SKM-1 treated with dmso at 0.1 percent for 144 hours (cell line): ENCODE results near the gene KCNAB1.

Source experiments
- DNase-seq: peaks from one replicate; lab custom pipeline; 2025; ENCODE audit not compliant: unreplicated experiment; lab: John Stamatoyannopoulos, UW

Gene KCNAB1

GRCh38 chr3:156483002-156483401 lies 362.6 kb downstream of the KCNAB1 start:
- no peak for DNase-seq

GRCh38 chr3:156483426-156483825 lies 363.0 kb downstream of the KCNAB1 start:
- DNase-seq, result no peak

DNA sequence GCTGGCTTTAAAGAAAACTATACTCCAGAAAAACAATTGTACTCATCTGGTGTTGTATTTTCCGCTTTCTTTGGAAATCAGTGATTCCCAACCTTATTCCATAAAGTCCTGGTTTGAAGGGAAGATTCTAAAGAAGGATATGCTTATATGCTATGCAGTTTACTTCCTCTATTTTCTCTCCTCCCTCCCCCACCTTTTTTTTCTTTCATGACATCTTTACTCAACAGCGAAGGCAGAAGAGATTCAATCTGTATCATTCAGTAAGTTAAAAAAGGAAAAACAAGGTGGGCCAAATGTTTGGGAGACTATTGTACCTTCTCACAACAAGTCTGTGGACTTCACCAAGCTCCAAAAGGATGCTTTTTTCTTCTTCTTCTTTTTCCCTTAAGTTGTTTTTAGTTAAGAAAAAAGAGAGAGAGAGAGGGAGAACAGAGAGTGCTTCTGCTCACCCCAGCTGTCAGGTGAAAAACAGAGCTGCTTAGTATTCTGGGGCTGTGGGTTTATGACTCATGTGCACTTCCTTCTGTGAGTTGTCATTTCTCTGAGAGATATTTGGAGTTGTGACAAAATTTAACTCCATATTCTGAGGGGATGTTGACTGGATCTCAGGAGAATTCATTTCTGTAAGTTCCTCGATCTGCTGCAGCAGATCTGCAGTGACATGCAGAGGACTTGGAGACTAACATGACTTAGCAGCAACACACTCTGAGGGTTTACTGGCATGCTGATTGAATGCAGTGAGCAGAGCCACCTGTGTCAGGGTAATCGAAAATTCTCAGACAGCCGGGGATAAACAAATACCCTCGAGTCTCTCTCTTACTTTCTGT lies 363.8 kb downstream of the KCNAB1 start:
- peak; percentile 69 for DNase-seq

- no peak for DNase-seq
Measured at GRCh38 chr3:156488767-156489166, 368.4 kb downstream of the KCNAB1 start.

- DNase-seq, result no peak
Measured at GRCh38 chr3:156489462-156489911, 369.1 kb downstream of the KCNAB1 start.

GRCh38 chr3:156491192-156491591 lies 370.8 kb downstream of the KCNAB1 start:
- DNase-seq, result no peak

DNA sequence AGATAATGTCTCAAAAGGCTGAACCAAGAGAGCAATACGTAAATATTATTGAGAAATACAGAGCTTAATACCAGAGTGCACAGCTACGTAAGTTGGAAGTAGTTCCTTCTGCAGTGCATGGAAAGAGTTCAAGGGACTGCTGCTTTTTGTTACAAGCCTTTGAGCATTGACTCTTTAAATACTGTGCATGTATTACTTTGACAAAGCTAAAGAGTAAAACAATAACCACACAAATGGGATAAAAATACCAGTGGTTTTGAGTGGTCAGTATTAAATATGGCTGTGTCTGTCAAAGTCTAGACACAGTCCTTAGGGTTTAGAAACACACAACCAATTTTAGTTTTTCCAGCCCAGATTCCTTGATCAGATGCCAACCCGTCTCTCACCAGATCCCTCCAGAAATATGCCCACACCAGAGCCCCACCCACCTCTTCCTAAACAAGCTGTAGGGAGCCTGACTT lies 372.5 kb downstream of the KCNAB1 start:
- DNase-seq, result no peak

GRCh38 chr3:156493887-156494286 lies 373.5 kb downstream of the KCNAB1 start:
- no peak for DNase-seq

DNA sequence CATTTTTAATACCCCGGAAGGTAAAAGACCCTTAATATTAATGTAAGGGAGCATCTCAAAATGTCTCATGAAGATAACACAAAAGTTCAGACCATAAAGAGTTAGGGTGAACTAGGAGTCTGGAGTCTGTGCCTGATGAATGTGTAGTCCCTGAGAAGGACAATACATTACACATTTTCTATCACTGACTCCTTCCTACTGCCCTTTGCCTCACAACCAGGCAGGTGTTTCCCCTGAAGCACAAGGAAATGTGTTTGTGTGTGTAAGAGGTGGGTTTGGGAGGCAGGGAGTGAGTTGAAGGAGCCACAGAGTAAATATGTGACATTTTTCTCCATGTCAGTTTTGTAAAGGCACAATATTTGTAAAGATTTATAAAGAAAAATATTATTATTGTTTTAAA lies 375.4 kb downstream of the KCNAB1 start:
- no peak for DNase-seq

- DNase-seq, result no peak
Measured at GRCh38 chr3:156497326-156497725, 376.9 kb downstream of the KCNAB1 start.

- no peak for DNase-seq
Measured at GRCh38 chr3:156498307-156498706, 377.9 kb downstream of the KCNAB1 start.

GRCh38 chr3:156507285-156507684 lies 386.9 kb downstream of the KCNAB1 start:
- no peak for DNase-seq

GRCh38 chr3:156509189-156510174 lies 389.1 kb downstream of the KCNAB1 start:
- DNase-seq, result peak; percentile 42

DNA sequence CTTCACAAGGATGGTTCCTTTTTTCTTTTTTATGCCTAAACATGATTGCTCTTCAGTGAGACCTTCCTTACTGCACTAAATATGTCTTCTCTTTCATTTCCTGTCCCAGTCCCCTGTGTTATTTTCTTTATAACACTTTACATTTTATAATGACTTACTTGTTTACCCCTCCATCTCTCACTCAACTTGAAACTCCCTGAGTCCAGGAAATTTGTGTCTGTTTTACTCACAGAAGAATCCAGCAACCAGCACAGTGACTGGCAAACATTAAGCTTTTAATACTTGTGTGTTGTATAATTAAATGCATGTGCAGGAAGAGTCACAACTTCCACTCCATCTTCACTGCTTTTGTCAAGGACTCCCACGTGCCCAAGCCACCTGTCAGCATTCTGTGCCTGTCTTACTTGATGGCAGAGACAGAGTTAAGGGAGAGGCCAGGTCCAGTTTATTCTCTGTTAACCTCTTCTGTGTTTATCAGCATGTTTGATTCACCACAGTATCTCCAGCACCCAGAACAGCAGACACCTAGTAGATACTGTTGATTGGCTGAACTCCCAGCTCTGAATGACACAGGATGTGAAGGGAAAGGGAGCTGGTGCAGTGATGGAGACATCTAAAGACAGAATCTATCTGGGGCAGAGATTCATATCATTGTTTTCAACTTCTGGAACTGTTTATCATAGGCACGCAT lies 391.8 kb downstream of the KCNAB1 start:
- DNase-seq, result no peak

DNA sequence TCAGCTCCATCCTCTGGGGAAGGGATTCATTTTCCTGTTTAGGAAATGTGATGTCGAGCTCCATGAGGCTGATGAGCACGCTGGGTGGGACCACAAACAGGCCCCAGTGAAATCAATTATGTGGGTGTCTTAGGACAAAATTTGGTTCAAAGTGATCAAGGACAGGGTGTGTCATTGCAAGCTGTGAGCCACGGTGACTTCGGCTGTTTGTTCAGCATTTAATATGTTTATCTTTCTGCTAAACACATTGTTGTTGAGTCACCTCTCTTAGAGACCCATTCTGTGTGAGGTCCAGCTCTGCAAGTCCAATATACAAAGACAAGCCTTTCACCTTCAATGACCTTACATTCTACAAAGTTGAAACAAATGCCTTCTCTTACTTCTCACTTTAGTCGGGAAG lies 393.2 kb downstream of the KCNAB1 start:
- no peak for DNase-seq

GRCh38 chr3:156516284-156516683 lies 395.9 kb downstream of the KCNAB1 start:
- no peak for DNase-seq

GRCh38 chr3:156516961-156517360 lies 396.6 kb downstream of the KCNAB1 start:
- DNase-seq, result no peak

DNA sequence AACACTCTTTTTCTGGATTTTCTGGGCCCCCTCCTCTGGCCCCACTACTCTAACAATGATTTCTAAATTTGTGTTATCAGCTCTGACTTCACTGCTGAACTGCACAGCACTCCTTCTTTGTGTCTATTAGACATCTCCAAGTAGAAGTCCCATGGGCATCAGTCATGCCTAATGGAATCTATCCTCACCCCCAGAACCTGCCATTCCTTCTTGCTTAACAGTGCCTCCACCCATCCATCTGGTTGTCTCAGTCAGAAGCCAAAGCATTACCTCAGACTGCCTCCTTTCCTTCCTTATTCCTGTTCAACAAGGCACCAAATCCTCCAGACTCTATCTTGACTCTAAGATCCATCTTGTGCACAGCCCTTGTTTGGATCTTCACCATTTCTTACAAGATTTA lies 398.3 kb downstream of the KCNAB1 start:
- DNase-seq, result no peak

DNA sequence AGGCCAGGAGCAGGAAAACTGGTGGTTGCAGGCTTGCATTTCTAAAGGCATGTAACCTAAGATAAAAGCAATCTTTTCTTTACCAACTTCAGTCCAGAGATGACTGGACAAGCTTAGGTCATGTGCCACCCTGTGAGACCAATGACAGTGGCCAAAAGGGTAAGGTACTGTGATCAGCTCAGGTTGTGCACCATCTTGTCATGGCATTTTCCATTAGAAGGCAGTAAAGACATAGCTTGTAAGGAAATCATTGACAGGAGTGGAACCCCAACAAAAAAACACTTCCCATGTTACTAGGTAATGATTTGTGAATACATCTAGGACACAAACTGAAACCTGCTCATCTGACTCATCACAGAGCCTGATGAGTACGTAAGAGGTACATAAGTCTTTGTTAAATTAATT lies 399.4 kb downstream of the KCNAB1 start:
- no peak for DNase-seq

DNA sequence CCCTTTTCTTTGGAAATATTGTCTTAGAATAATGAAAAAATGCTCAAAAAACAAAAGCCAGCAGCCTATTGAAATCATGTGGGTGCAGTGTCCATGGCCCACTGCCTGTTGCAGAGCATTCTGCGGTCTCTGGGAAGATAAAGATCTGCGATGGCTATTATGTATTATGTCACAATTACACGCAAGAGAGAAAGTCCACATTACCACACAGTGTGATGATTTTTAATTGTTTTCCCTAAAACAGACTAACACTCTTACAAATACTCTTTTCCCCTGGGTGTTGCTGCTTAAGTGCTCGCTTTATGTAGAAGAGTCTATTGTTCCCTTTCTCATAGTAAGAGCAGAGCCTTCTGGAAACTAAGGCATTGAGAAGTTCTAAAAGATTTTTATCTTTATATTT lies 402.3 kb downstream of the KCNAB1 start:
- DNase-seq, result peak; percentile 21

DNA sequence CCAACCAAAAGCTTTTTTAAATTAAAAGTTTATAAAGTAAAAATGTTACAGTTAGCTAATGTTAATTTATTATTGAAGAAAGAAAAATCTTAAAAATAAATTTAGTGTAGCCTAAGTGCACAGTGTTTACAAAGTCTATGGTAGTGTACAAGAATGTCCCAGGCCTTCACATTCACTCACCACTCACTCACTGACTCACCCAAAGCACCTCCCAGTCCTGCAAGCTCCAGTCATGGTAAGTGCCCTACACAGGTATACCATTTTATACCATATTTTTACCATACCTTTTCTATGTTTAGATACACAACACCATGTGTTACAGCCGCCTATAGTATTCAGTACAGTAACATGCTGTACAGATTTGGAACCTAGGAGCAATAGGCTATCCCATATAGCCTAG lies 405.4 kb downstream of the KCNAB1 start:
- no peak for DNase-seq
